GM12801 (cell line): Measurements from ENCODE around the gene KAZN.

ENCODE experiments used
- CTCF ChIP-seq: IDR thresholded peaks from one replicate; pipeline ENCODE4 v1.5.1; 2011; ENCODE audit warnings: control low read depth; ENCODE audit not compliant: insufficient read length; ENCODE audit errors: extremely low read depth

Gene KAZN

DNA sequence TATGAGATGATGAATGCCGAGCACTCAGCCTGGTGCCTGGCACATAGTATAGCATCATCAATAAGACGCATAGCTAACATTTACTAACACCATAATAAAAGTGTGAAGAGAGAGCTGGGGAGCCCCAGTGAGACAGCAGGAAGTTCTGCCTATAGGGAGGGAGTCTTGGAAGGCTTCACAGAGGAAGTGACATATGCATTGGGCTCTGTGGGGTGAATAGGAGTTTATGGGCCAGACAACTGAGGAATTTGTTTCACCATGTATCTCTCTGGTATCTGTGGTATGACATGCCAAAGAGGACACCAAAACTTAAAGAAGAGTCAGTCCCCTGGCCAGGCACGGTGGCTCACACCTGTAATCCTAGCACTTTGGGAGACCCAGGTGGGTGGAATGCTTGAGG is 436.8 kb downstream of the KAZN start:
- TF ChIP-seq CTCF: no peak

DNA sequence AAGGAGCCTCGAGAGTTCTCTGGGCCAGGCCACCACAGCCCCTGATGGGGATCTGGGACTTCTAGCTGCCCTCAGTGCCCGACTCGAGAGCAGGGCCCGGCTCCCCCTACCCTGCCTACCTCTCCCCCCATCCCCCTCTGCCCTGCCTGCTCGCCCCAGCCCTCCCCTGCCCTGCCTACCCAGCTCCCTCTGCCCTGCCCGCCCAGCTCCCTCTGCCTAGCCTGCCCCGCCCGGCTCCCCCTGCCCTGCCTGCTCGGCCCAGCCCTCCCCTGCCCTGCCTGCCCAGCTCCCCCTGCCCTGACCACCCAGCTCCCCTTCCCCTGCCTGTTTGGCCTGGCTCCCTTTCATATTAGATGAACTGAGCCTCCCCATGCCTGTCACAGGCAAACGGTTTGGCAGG is 437.6 kb downstream of the KAZN start:
- TF ChIP-seq CTCF: no peak

- no peak for TF ChIP-seq CTCF
Measured at GRCh38 chr1:15038232-15039016, 439.9 kb downstream of the KAZN start.

GRCh38 chr1:15039017-15039648 is 440.6 kb downstream of the KAZN start:
- no peak for TF ChIP-seq CTCF

GRCh38 chr1:15039901-15040300 is 441.4 kb downstream of the KAZN start:
- no peak for TF ChIP-seq CTCF

- no peak for TF ChIP-seq CTCF
Measured at GRCh38 chr1:15042866-15043265, 444.4 kb downstream of the KAZN start.

GRCh38 chr1:15043934-15044333 is 445.4 kb downstream of the KAZN start:
- TF ChIP-seq CTCF: no peak
